A549 (cell line): ENCODE data around the gene TMEM120B. TPM values are rescaled to one million over a fixed set of nuclear protein-coding genes. Genes with fewer than 3 reads are reported as not detected.
A peak's percentile ranks its signal among the peaks of the same experiment; 100 is the strongest.

Experiments used
- ATAC-seq, 2 experiments: fragments of 200-7000 bp in 1 of 2; fragments of >200 bp in 1 of 2; cut with Nextera tagmentation in 1 of 2; cut with Tn5 transposase in 1 of 2; 3 replicates each; pipeline versions ENCODE4 v1.8.0 to v1.9.1; 2018 to 2020; ENCODE audit warnings: mild to moderate bottlenecking in 1 of 2, moderate library complexity in 1 of 2
- CTCF ChIA-PET: fragments of 300-600 bp; sonication (Branson Sonifier 250); formaldehyde crosslinking; extraction: SDS; loops from one replicate; lab custom pipeline; 2021; ENCODE audit warnings: antibody characterized with exemption, inconsistent platforms; lab: Yijun Ruan, JAX
- POLR2A ChIA-PET: fragments of 350-600 bp; formaldehyde crosslinking; extraction: SDS; loops from one replicate; lab custom pipeline; 2021; ENCODE audit warnings: antibody characterized with exemption, inconsistent platforms; lab: Yijun Ruan, JAX
- DNase-seq, 2 experiments: peaks; one replicate each; pipeline versions ENCODE4 v3.0.0 to v3.0.0-alpha.2; 2011 to 2016; ENCODE audit warnings: low read depth in 1 of 2, low spot score in 1 of 2
- FAIRE-seq: peaks from 2 replicates; lab custom pipeline; 2011; peaks lifted over from hg19 to GRCh38; lab: Jason Lieb, UNC
- H3K27ac ChIP-seq, 2 experiments: fragments of >200 bp; sonication (Bioruptor Twin); formaldehyde crosslinking; 3 replicates each; pipeline ENCODE4 v1.5.1; 2016 to 2017
- H3K4me1 ChIP-seq: fragments of >200 bp; sonication (Bioruptor Twin); formaldehyde crosslinking; 3 replicates; pipeline ENCODE4 v1.6.1; 2016
- H3K4me2 ChIP-seq: fragments of >200 bp; sonication (Bioruptor Twin); formaldehyde crosslinking; 3 replicates; pipeline ENCODE4 v1.6.1; 2016
- H3K4me3 ChIP-seq: fragments of >200 bp; sonication (Bioruptor Twin); formaldehyde crosslinking; 3 replicates; pipeline ENCODE4 v1.5.1; 2016
- H3K9me3 ChIP-seq: fragments of >200 bp; sonication (Bioruptor Twin); formaldehyde crosslinking; 3 replicates; pipeline ENCODE4 v1.6.1; 2016
- ATOH8 ChIP-seq: fragments of 250-450 bp; sonication (Bioruptor Pico); IDR thresholded peaks from 2 replicates; pipeline ENCODE4 v1.5.0; 2020; ENCODE audit warnings: low read depth, mild to moderate bottlenecking, moderate library complexity
- CHD2 ChIP-seq: fragments of 150-350 bp; IDR thresholded peaks from 2 replicates; pipeline ENCODE4 v1.6.1; 2014; ENCODE audit warnings: low read length; ENCODE audit not compliant: partially characterized antibody
- CHD4 ChIP-seq: fragments of 200-600 bp; sonication (generic); IDR thresholded peaks from 2 replicates; pipeline ENCODE4 v1.6.1; 2016; ENCODE audit warnings: antibody characterized with exemption, mild to moderate bottlenecking, borderline replicate concordance
- CTCF ChIP-seq: fragments of >200 bp; sonication (Bioruptor Twin); formaldehyde crosslinking; IDR thresholded peaks from 3 replicates; pipeline ENCODE4 v1.5.1; 2016
- EHMT2 ChIP-seq: fragments of 200-600 bp; sonication (generic); IDR thresholded peaks from 2 replicates; pipeline ENCODE4 v1.6.1; 2016; ENCODE audit warnings: antibody characterized with exemption, low read depth, mild to moderate bottlenecking, moderate library complexity
- FOSL2 ChIP-seq, 2 experiments: fragments of 450-650 bp in 1 of 2; fragments of >200 bp in 1 of 2; sonication (Bioruptor Twin) in 1 of 2; formaldehyde crosslinking; IDR thresholded peaks; 2 replicates each; pipeline versions ENCODE4 v1.5.0 to v1.6.1; 2016 to 2020; ENCODE audit warnings: mild to moderate bottlenecking in 1 of 2, moderate library complexity in 1 of 2
- FOXS1 ChIP-seq: fragments of 250-450 bp; sonication (Bioruptor Pico); IDR thresholded peaks from 2 replicates; pipeline ENCODE4 v1.5.0; 2020; ENCODE audit warnings: mild to moderate bottlenecking, moderate library complexity
- HDAC2 ChIP-seq: fragments of 200-600 bp; sonication (generic); IDR thresholded peaks from 2 replicates; pipeline ENCODE4 v1.6.1; 2016
- HEYL ChIP-seq: fragments of 250-450 bp; sonication (Bioruptor Pico); IDR thresholded peaks from 2 replicates; pipeline ENCODE4 v1.8.0; 2021; ENCODE audit warnings: mild to moderate bottlenecking, moderate library complexity
- HMGXB4 ChIP-seq: fragments of 250-450 bp; sonication (Bioruptor Pico); IDR thresholded peaks from 2 replicates; pipeline ENCODE4 v1.5.0; 2021; ENCODE audit warnings: mild to moderate bottlenecking, moderate library complexity, borderline replicate concordance
- HOXB5 ChIP-seq: fragments of 250-450 bp; sonication (Bioruptor Pico); IDR thresholded peaks from 2 replicates; pipeline ENCODE4 v1.5.0; 2020; ENCODE audit warnings: mild to moderate bottlenecking, moderate library complexity
- JUN ChIP-seq, 2 experiments: fragments of >200 bp; sonication (Bioruptor Twin); formaldehyde crosslinking; IDR thresholded peaks; 2 replicates in 1 of 2; 3 replicates in 1 of 2; pipeline ENCODE4 v1.6.1; 2016 to 2017
- KDM5A ChIP-seq: fragments of 200-600 bp; sonication (generic); IDR thresholded peaks from 2 replicates; pipeline ENCODE4 v1.6.1; 2016; ENCODE audit warnings: antibody characterized with exemption, mild to moderate bottlenecking
- PBX3 ChIP-seq: IDR thresholded peaks from 2 replicates; pipeline ENCODE4 v1.6.1; 2012
- PHF8 ChIP-seq: fragments of 200-600 bp; sonication (generic); IDR thresholded peaks from 2 replicates; pipeline ENCODE4 v1.6.1; 2016; ENCODE audit warnings: low read depth, mild to moderate bottlenecking, antibody characterized with exemption, moderate library complexity, borderline replicate concordance
- RCOR1 ChIP-seq: fragments of 150-350 bp; IDR thresholded peaks from 2 replicates; pipeline ENCODE4 v1.6.1; 2014; ENCODE audit warnings: antibody characterized with exemption, low read length, low read depth
- USF2 ChIP-seq: fragments of 450-650 bp; IDR thresholded peaks from 2 replicates; pipeline ENCODE4 v1.6.1; 2014; ENCODE audit warnings: antibody characterized with exemption
- ZFP36 ChIP-seq: fragments of 450-650 bp; IDR thresholded peaks from 2 replicates; pipeline ENCODE4 v1.6.1; 2014; ENCODE audit warnings: borderline replicate concordance; ENCODE audit not compliant: partially characterized antibody
- WGBS: methylation state at CpG from one replicate; pipeline ENCODE4 v1.1.6; 2017; ENCODE audit errors: missing lambda C conversion rate; 5-methylcytosine and 5-hydroxymethylcytosine counted together
- polyA plus RNA-seq, 4 experiments: library from polyadenylated mRNA; depleted of rRNA in 3 of 4; stranded (reverse); fragments of >200 nt; fragmentation: RNase III in 1 of 4; extraction: RNeasy Plus Mini Kit Qiagen cat#74134 plus additional on column Dnase treatment in 1 of 4; gene quantifications; 2 replicates in 3 of 4; 3 replicates in 1 of 4; pipeline ENCODE4 v1.2.3, GENCODE V29; 2011 to 2017
- TF ChIP-seq, protein P1 (sequence below): fragments of >200 bp; sonication (Bioruptor Twin); formaldehyde crosslinking; IDR thresholded peaks from 3 replicates; pipeline ENCODE4 v1.6.1; 2016

The TMEM120B gene
- polyA plus RNA-seq, 2 of the 4 experiments (the other 2 are of a cell fraction), result 10.6 to 13.2 TPM

DNA sequence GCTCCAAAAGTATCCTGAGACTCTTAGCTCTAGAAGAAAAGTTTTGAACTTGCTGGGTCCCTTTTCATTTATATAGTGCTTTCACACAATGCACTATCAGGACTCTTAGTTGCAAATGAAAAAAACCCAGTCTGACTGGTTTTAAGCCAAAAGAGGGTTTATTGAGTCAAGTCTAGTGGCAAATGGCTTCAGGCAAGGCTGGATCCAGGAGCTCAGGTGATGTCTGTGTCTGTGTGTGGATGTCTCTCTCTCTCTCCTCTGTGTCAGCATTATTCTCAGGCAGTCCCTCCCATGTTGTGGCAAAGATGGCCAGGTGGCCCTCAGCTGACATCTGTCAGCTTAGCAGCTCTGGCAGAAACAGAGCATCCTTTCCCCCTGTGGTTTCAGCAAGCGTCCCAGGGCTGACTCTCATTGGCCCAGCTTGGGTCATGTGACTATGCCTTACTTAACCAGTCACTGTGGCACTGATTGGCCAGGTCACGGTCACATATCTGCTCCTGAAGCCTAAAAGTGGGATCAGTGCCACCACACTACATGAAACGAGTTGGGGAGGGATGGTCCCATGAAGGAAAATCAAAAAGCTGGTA lies 6.2 kb downstream of the TMEM120B start:
- peak in 1 of 2 experiments; percentile 35; a peak in 2 of 6 replicates for ATAC-seq
- CTCF ChIA-PET, result interaction anchor here (0.6 to 4.7 kb wide), 9 partner anchors 11 to 94 kb away, joined by 3 to 31 read pairs (median 7); partner anchors contain the start of gene RHOF
- POLR2A ChIA-PET, result no interaction called here
- no peak overlapping the region for H3K4me3 ChIP-seq
- DNase-seq, result no peak
- no peak overlapping the region; a peak in 2 of 6 replicates for H3K27ac ChIP-seq
- no peak for FAIRE-seq
- 80% methylated on average over 3 of the region's 3 CpGs for WGBS
- no peaks in the 10 kb centered on the region for H3K9me3 ChIP-seq
- H3K4me1 ChIP-seq, result peaks cover 30% of the 10 kb centered on the region
- no peak overlapping the region for H3K4me2 ChIP-seq
- TF ChIP-seq ATOH8 (CRISPR knock-in tag), result no peak
- peak; percentile 69 for TF ChIP-seq USF2
- TF ChIP-seq, all 56 proteins: peak for 1

DNA sequence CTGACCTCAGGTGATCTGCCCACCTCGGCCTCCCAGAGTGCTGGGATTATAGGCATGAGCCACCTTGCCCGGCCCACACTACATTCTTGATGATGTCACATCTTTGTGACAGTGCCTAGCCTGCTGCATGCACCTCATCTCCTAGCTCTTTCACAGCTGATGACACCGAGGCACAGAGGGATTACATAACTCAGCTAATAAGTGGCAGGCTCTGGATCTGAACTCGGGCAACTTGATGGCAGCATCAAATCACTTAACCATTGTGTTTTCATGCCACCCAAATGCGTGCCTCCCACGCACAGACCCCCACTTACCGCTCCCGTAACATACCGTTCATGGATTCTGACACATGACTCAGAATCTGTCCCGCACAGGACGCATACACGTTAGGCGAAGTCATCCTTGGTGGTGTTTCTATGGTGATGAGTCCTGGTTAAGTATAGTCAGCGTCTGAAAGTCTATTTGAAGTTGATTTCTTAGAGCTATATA lies 7.4 kb downstream of the TMEM120B start:
- H3K4me2 ChIP-seq, result peak overlapping the region; percentile 12; the same call in 1 of the 3 replicates
- H3K4me1 ChIP-seq, result peaks cover 21% of the 10 kb centered on the region
- DNase-seq (peak in 1 of 2 experiments; percentile 66), ATAC-seq (peak; percentile 73 to 76), FAIRE-seq (no peak)
- TF ChIP-seq FOSL2 (IDR thresholded peaks at IDR 0.05) (no peak), FOSL2 (CRISPR knock-in tag; IDR thresholded peaks at IDR 0.05) (peak; percentile 47), HMGXB4 (CRISPR knock-in tag) (no peak), PHF8 (no peak)
- H3K27ac ChIP-seq, result peak overlapping the region in 1 of 2 experiments; percentile 36; a peak in 2 of 6 replicates
- ChIA-PET CTCF (interaction anchor here (1.1 to 4.7 kb wide), 8 partner anchors 9 to 92 kb away, joined by 3 to 31 read pairs (median 9); partner anchors contain the start of genes RHOF and TMEM120B), POLR2A (no interaction called here)
- no peaks in the 10 kb centered on the region for H3K9me3 ChIP-seq
- H3K4me3 ChIP-seq, result no peak overlapping the region
- 56% methylated on average over 14 of the region's 14 CpGs for WGBS

GRCh38 chr12:121720762-121721161 lies 8.2 kb downstream of the TMEM120B start:
- ATAC-seq, result no peak
- no peak for TF ChIP-seq CHD4
- no peak for TF ChIP-seq PBX3
- H3K4me1 ChIP-seq, result peaks cover 21% of the 10 kb centered on the region
- no peak overlapping the region for H3K4me2 ChIP-seq
- H3K4me3 ChIP-seq, result no peak overlapping the region
- POLR2A ChIA-PET, result no interaction called here
- no peak for DNase-seq
- no peak for FAIRE-seq
- 95% methylated on average over 5 of the region's 5 CpGs for WGBS
- peak overlapping the region; percentile 10 to 36; a peak in 3 of 6 replicates for H3K27ac ChIP-seq
- CTCF ChIA-PET, result interaction anchor here (0.6 to 4.7 kb wide), 8 partner anchors 9 to 106 kb away, joined by 3 to 31 read pairs (median 9); partner anchors contain the start of genes RHOF and TMEM120B
- no peaks in the 10 kb centered on the region for H3K9me3 ChIP-seq

DNA sequence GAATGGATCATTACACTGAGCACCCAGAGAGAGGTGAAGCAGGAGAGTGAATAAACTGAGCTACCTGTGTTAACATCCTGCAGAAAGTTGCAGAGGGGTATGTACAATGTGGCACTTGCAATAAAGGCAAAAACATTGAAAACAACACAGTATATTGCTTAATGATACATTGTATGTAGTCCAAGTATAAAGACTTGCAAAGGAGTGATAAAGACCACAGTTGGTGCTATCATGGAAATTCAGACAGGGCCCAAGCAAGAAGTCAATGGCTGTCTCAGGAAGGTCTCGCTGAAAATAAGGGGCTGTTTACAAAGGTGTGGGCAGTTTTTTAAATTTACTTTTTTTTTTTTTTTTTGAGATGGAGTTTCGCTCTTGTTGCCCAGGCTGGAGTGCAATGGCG lies 10.0 kb downstream of the TMEM120B start:
- no peak for FAIRE-seq
- Histone ChIP-seq H3K4me3 (no peak overlapping the region), H3K9me3 (no peaks in the 10 kb centered on the region), H3K4me2 (no peak overlapping the region), H3K27ac (no peak overlapping the region), H3K4me1 (peaks cover 16% of the 10 kb centered on the region)
- CTCF ChIA-PET, result interaction anchor here (1.5 to 3.6 kb wide), 3 partner anchors 10 to 72 kb away, joined by 6 to 14 read pairs (median 8); partner anchors contain the start of genes RHOF and TMEM120B
- DNase-seq, result no peak
- POLR2A ChIA-PET, result no interaction called here
- 90% methylated on average over 3 of the region's 3 CpGs for WGBS
- ATAC-seq, result no peak
- TF ChIP-seq EHMT2 (no peak), HDAC2 (no peak), ZFP36 (no peak), FOXS1 (no peak), CHD2 (no peak), RCOR1 (no peak), CTCF (no peak), JUN (IDR thresholded peaks at IDR 0.05) (no peak), HEYL (CRISPR knock-in tag) (no peak), HOXB5 (CRISPR knock-in tag) (no peak), PHF8 (no peak), KDM5A (no peak)
- TF ChIP-seq, protein P1, sequence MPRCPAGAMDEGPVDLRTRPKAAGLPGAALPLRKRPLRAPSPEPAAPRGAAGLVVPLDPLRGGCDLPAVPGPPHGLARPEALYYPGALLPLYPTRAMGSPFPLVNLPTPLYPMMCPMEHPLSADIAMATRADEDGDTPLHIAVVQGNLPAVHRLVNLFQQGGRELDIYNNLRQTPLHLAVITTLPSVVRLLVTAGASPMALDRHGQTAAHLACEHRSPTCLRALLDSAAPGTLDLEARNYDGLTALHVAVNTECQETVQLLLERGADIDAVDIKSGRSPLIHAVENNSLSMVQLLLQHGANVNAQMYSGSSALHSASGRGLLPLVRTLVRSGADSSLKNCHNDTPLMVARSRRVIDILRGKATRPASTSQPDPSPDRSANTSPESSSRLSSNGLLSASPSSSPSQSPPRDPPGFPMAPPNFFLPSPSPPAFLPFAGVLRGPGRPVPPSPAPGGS, result no peak
